ENCODE results near the gene OPTC. TPM values are rescaled to one million over a fixed set of nuclear protein-coding genes. Genes with fewer than 3 reads are reported as not detected.
"Not testable (repeated sequence)": the region's sequence is repeated elsewhere in the genome, so short reads cannot be mapped to it uniquely, and the experiment has no call there.

OPTC gene
- total and polyA plus RNA-seq, 2 of the 8 experiments (the other 6 are each of a cell fraction or from before 2014, with no cell fraction given), result 1.1 to 4.0 TPM

DNA sequence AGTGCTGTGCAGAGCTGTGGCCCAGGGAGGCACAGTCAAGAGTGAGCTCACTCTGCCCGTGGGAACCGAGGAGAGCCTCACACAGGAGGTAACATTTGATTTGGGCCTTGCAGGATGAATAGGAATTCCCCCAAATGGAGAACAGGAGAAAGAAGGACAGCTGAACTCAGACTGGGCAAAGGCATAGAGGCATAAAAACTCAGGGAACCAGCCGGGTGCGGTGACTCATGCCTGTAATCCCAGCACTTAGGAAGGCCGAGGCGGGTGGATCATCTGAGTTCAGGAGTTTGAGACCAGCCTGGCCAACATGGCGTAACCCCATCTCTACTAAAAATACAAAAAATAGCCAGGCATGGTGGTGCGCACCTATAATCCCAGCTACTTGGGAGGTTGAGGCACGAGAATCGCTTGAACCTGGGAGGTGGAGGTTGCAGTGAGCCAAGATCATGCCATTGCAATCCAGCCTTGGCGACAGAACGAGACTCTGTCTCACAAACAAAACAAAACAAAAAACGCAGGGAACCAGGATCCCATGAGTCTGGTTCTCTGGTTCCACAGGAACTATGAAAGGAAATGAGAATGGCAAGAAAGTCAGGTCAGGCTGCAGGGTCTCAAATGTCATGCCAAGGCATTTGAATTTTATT lies 26.9 kb upstream of the OPTC start:
- not testable (repeated sequence) for H3K27ac ChIP-seq (ENCODE audit: low read depth, low read length)

More for the DNA sequence above, 26.9 kb upstream of the OPTC start:
- H3K79me1 ChIP-seq (ENCODE audit: low read depth, low read length); H4K8ac ChIP-seq (ENCODE audit: extremely low read depth, insufficient read depth, low read length); H3K27me3 ChIP-seq (replicated peaks in 1 of 4; ENCODE audit: control insufficient read depth in 3 of 4, extremely low read depth in 1 of 4, insufficient read depth in 3 of 4, low read length in 3 of 4); H3K23me2 ChIP-seq (ENCODE audit: low read depth, low read length); H3K36me3 ChIP-seq (ENCODE audit: control insufficient read depth in 2 of 4, insufficient read depth in 4 of 4, low read length in 3 of 4); H3K79me2 ChIP-seq (ENCODE audit: control insufficient read depth in 1 of 2, insufficient read depth in 2 of 2, low read length in 2 of 2); POLR2A ChIA-PET (ENCODE audit: partially characterized antibody); H3K4me1 ChIP-seq (replicated peaks in 1 of 4; ENCODE audit: control insufficient read depth in 3 of 4, insufficient read depth in 4 of 4, low read length in 3 of 4); H3K18ac ChIP-seq (ENCODE audit: extremely low read depth, low read length); DNase-seq (ENCODE audit: low read depth in 1 of 2, low spot score in 2 of 2); H3K56ac ChIP-seq (replicated peaks; ENCODE audit: insufficient read length, low read depth, low read length); H2BK15ac ChIP-seq (ENCODE audit: low read length); H4K5ac ChIP-seq (ENCODE audit: insufficient read length, low read depth, low read length); H4K20me1 ChIP-seq (replicated peaks in 1 of 2; ENCODE audit: control insufficient read depth in 1 of 2, insufficient read depth in 2 of 2, low read length in 2 of 2); H2BK120ac ChIP-seq (replicated peaks; ENCODE audit: low read depth, low read length); H3K9me3 ChIP-seq (ENCODE audit: insufficient read depth in 2 of 2, low read depth in 1 of 2, low read length in 1 of 2); H2AK5ac ChIP-seq (ENCODE audit: low read depth, low read length); H2BK20ac ChIP-seq (ENCODE audit: low read length); H3K4me3 ChIP-seq (ENCODE audit: extremely low read depth in 1 of 4, insufficient read depth in 2 of 4, low read depth in 3 of 4, low read length in 4 of 4); H3K9ac ChIP-seq (replicated peaks in 1 of 4; ENCODE audit: extremely low read depth in 1 of 4, low read depth in 3 of 4, low read length in 3 of 4); FAIRE-seq; H2BK5ac ChIP-seq (ENCODE audit: low read depth, low read length); H2AFZ ChIP-seq (ENCODE audit: low read length); H4K91ac ChIP-seq (replicated peaks; ENCODE audit: insufficient read length, low read length); H3K23ac ChIP-seq (ENCODE audit: insufficient read length); H2BK12ac ChIP-seq (ENCODE audit: low read depth, low read length); H3K14ac ChIP-seq (ENCODE audit: insufficient read length); H3K4me2 ChIP-seq (ENCODE audit: insufficient read depth in 1 of 2, low read depth in 2 of 2, low read length in 2 of 2); H3K4ac ChIP-seq (replicated peaks; ENCODE audit: insufficient read length, low read depth, low read length): not testable (repeated sequence)
- CTCF ChIA-PET (ENCODE audit: partially characterized antibody), result interaction anchor here (0.5 to 23.5 kb wide), 14 partner anchors 10 to 428 kb away, joined by 3 to 330 read pairs (median 4); partner anchors contain the start of genes FMOD and PRELP
- WGBS, 2 experiments (ENCODE audit: extremely low coverage in 1 of 2, insufficient coverage in 1 of 2, insufficient read length in 1 of 2, insufficient replicate concordance in 2 of 2, low coverage in 1 of 2, low lambda C conversion rate in 2 of 2, missing lambda C conversion rate in 1 of 2), result 87% methylated on average over 11 of the region's 13 CpGs; no CpG with 5 or more reads in 1 of the 2 experiments
